B cell (primary cell): ENCODE data around the gene KCNC3. TPM values are rescaled to one million over a fixed set of nuclear protein-coding genes. Genes with fewer than 3 reads are reported as not detected.

Experiments used
- ATAC-seq: fragments of 200-7000 bp; cut with Tn5 transposase; one replicate; pipeline ENCODE4 v1.10.0; 2021; ENCODE audit warnings: low read depth, mild to moderate bottlenecking, moderate number of reproducible peaks, moderate library complexity
- CTCF ChIA-PET: fragments of 350-600 bp; sonication (Branson Sonifier 250); formaldehyde crosslinking; loops from one replicate; lab custom pipeline; 2021; ENCODE audit warnings: antibody characterized with exemption, inconsistent platforms; lab: Charles Lee
- POLR2A ChIA-PET: fragments of 350-600 bp; sonication (Branson Sonifier 250); formaldehyde crosslinking; loops from one replicate; lab custom pipeline; 2021; ENCODE audit warnings: antibody characterized with exemption; lab: Charles Lee
- DNase-seq: peaks from one replicate; pipeline ENCODE4 v3.0.0; 2013
- H2AFZ ChIP-seq: 2 replicates; pipeline ENCODE4 v1.6.1; 2012; ENCODE audit warnings: mild to moderate bottlenecking, low read depth, low read length; ENCODE audit not compliant: insufficient read depth, poor library complexity, severe bottlenecking
- H3K27ac ChIP-seq, 2 donors: 1 replicate in 1 of 2; 2 replicates in 1 of 2; pipeline ENCODE4 v1.5.1; 2012 to 2013; ENCODE audit warnings: low read length in 2 of 2, mild to moderate bottlenecking in 2 of 2, moderate library complexity in 1 of 2
- H3K27me3 ChIP-seq, 4 experiments: fragments of 200-600 bp in 1 of 4; sonication (generic) in 1 of 4; replicated peaks in 1 of 4; 1 replicate in 2 of 4; 2 replicates in 2 of 4; pipeline versions ENCODE4 v1.6.1 to v1.7.0; 2013 to 2016; ENCODE audit warnings: low read length in 3 of 4, mild to moderate bottlenecking in 2 of 4, mixed read lengths in 1 of 4, moderate library complexity in 1 of 4; ENCODE audit not compliant: insufficient read depth in 4 of 4, control insufficient read depth in 3 of 4; ENCODE audit errors: control extremely low read depth in 1 of 4
- H3K36me3 ChIP-seq, 2 experiments: replicated peaks in 1 of 2; 1 replicate in 1 of 2; 2 replicates in 1 of 2; pipeline versions ENCODE4 v1.6.1 to v1.7.1; 2013; ENCODE audit warnings: low read length in 1 of 2; ENCODE audit not compliant: insufficient read depth in 2 of 2, control insufficient read depth in 1 of 2; ENCODE audit errors: control extremely low read depth in 1 of 2, extremely low read depth in 1 of 2
- H3K4me1 ChIP-seq, 2 donors: fragments of 200-600 bp in 1 of 2; sonication (generic) in 1 of 2; 1 replicate in 1 of 2; 2 replicates in 1 of 2; pipeline versions ENCODE4 v1.5.1 to v1.6.1; 2013 to 2017; ENCODE audit warnings: low read length in 2 of 2; ENCODE audit not compliant: control insufficient read depth in 2 of 2, insufficient read depth in 2 of 2
- H3K4me2 ChIP-seq: replicated peaks from 2 replicates; pipeline ENCODE3; 2012; ENCODE audit warnings: mild to moderate bottlenecking, low read depth, low read length; ENCODE audit not compliant: poor library complexity, severe bottlenecking
- H3K4me3 ChIP-seq, 5 experiments: fragments of 200-600 bp in 1 of 5; sonication (generic) in 1 of 5; 1 replicate in 3 of 5; 2 replicates in 2 of 5; pipeline versions ENCODE4 v1.5.1 to v1.7.0; 2011 to 2016; ENCODE audit warnings: low read length in 4 of 5, mild to moderate bottlenecking in 4 of 5, low read depth in 2 of 5, control low read depth in 1 of 5, moderate library complexity in 1 of 5; ENCODE audit not compliant: insufficient read depth in 1 of 5; ENCODE audit errors: control extremely low read depth in 1 of 5, extremely low read depth in 1 of 5
- H3K79me2 ChIP-seq: fragments of 200-600 bp; sonication (generic); one replicate; pipeline ENCODE4 v1.6.0; 2016; ENCODE audit warnings: low read length; ENCODE audit not compliant: control insufficient read depth, insufficient read depth
- H3K9ac ChIP-seq: fragments of 200-600 bp; sonication (generic); 2 replicates; pipeline ENCODE4 v1.6.1; 2017; ENCODE audit warnings: mild to moderate bottlenecking, low read length, moderate library complexity
- H3K9me3 ChIP-seq, 3 donors: one replicate each; pipeline versions ENCODE4 v1.6.1 to v1.7.1; 2013; ENCODE audit warnings: low read length in 2 of 3; ENCODE audit not compliant: control insufficient read depth in 2 of 3, insufficient read depth in 1 of 3; ENCODE audit errors: control extremely low read depth in 1 of 3
- H4K20me1 ChIP-seq: 2 replicates; pipeline ENCODE4 v1.6.0; 2012; ENCODE audit warnings: mild to moderate bottlenecking, low read length; ENCODE audit not compliant: insufficient read depth, control insufficient read depth, poor library complexity, severe bottlenecking
- H3K27ac Mint-ChIP-seq: one replicate; pipeline ENCODE4 v1.8.0; 2021; ENCODE audit warnings: mixed read lengths
- H3K27me3 Mint-ChIP-seq: one replicate; pipeline ENCODE4 v1.8.0; 2021; ENCODE audit warnings: mixed read lengths
- H3K4me1 Mint-ChIP-seq: one replicate; pipeline ENCODE4 v1.8.0; 2021; ENCODE audit warnings: mixed read lengths
- H3K4me3 Mint-ChIP-seq: one replicate; pipeline ENCODE4 v1.8.0; 2021; ENCODE audit warnings: mixed read lengths
- H3K9me3 Mint-ChIP-seq: one replicate; pipeline ENCODE4 v1.8.0; 2022; ENCODE audit warnings: mixed read lengths; ENCODE audit not compliant: insufficient read depth
- EZH2 ChIP-seq: IDR thresholded peaks from 2 replicates; pipeline ENCODE4 v1.6.1; 2012; ENCODE audit warnings: borderline replicate concordance, low read depth, mild to moderate bottlenecking, moderate library complexity, low read length; ENCODE audit not compliant: insufficient read depth, poor library complexity, severe bottlenecking
- WGBS: methylation state at CpG from one replicate; pipeline ENCODE4 v1.1.5; 2013; ENCODE audit warnings: missing lambda C conversion rate; ENCODE audit not compliant: insufficient coverage; 5-methylcytosine and 5-hydroxymethylcytosine counted together
- intact Hi-C: fragments of 100-400 bp; cut with micrococcal nuclease; formaldehyde crosslinking; loops from one replicate; pipeline ENCODE4 v1.10.0; 2022
- polyA plus RNA-seq: library from polyadenylated mRNA; depleted of rRNA; stranded (reverse); fragments of >200 nt; gene quantifications from 2 replicates; pipeline ENCODE4 v1.2.3, GENCODE V29; 2012
- total RNA-seq, 2 donors: library from RNA; stranded (reverse); fragments of 120-200 nt in 1 of 2; gene quantifications; 1 replicate in 1 of 2; 2 replicates in 1 of 2; pipeline versions ENCODE4 v1.2.3 to v1.2.4, GENCODE V29; 2013 to 2022
- TF ChIP-seq, protein P1 (sequence below): fragments of 200-600 bp; IDR thresholded peaks from one replicate; pipeline ENCODE4 v1.8.0; 2022; ENCODE audit warnings: antibody characterized with exemption, mild to moderate bottlenecking

KCNC3 gene
- total and polyA plus RNA-seq, 2 donors (not counting 1 experiment from before 2014, with no cell fraction given): 12.3 to 23.0 TPM

DNA sequence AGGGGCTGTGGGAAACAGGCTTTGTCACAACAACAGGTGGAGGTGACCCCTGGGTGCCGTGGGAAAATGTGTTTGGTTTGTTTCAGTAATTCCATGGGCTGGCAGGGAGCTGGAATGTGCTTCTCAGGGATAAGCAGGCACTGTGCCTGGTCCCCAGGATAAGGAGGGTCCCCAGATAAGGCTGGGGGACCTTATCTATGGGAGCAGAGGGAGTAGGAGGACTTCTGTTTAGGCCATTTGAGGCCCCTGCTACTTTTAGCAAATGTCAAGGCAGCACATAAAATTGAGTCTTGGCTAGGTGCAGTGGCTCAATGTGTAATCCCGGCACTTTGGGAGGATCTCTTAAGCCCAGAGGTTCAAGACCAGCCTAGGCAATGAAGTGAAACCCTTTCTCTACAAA, 59.5 kb downstream of the KCNC3 start:
- intact Hi-C loops: no loop called here
- Histone ChIP-seq H3K4me2 (no peak overlapping the region), H2AFZ (no peak overlapping the region)

DNA sequence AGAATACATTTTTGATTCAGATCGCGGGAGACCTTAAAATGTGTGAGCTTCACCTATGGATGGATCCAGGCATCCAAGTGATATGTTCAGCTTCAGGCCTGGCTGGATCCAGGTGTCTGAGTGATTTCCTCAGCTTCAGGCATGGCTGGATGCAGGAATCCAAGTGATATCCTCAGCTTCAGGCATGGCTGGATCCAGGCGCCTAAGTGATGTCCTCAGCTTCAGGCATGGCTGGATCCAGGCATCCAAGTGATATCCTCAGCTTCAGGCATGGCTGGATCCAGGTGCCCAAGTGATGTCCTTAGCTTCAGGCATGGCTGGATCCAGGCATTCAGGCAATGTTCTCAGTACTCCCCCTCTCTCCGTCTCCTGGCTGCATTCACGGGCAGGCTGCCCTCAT, 60.7 kb downstream of the KCNC3 start:
- WGBS: 98% methylated on average over 3 of the region's 5 CpGs
- CTCF ChIA-PET: interaction anchor here (1.0 kb wide), 1 partner anchor 14 kb away, joined by 3 read pairs; no protein-coding TSS in a partner anchor
- intact Hi-C loops: no loop called here

More for the DNA sequence above, 59.5 kb downstream of the KCNC3 start:
- H3K9ac ChIP-seq: no peak overlapping the region
- peaks cover 0 to 16% (median 0%) of the 10 kb centered on the region in 3 donors for H3K9me3 ChIP-seq
- Mint-ChIP-seq H3K4me1 (no peaks in the 10 kb centered on the region), H3K4me3 (no peak overlapping the region), H3K9me3 (no peaks in the 10 kb centered on the region), H3K27me3 (peaks cover 25% of the 10 kb centered on the region), H3K27ac (no peak overlapping the region)
- DNase-seq: no peak
- peaks cover 0 to 7% (median 0%) of the 10 kb centered on the region in 4 experiments for H3K27me3 ChIP-seq
- no peaks in the 10 kb centered on the region for H3K36me3 ChIP-seq
- no peaks in the 10 kb centered on the region for H3K79me2 ChIP-seq
- no peak for ATAC-seq
- no peak overlapping the region for H3K4me3 ChIP-seq
- CTCF ChIA-PET: no interaction called here
- TF ChIP-seq EZH2: no peak
- TF ChIP-seq, protein P1, sequence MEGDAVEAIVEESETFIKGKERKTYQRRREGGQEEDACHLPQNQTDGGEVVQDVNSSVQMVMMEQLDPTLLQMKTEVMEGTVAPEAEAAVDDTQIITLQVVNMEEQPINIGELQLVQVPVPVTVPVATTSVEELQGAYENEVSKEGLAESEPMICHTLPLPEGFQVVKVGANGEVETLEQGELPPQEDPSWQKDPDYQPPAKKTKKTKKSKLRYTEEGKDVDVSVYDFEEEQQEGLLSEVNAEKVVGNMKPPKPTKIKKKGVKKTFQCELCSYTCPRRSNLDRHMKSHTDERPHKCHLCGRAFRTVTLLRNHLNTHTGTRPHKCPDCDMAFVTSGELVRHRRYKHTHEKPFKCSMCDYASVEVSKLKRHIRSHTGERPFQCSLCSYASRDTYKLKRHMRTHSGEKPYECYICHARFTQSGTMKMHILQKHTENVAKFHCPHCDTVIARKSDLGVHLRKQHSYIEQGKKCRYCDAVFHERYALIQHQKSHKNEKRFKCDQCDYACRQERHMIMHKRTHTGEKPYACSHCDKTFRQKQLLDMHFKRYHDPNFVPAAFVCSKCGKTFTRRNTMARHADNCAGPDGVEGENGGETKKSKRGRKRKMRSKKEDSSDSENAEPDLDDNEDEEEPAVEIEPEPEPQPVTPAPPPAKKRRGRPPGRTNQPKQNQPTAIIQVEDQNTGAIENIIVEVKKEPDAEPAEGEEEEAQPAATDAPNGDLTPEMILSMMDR: no peak
- H3K27ac ChIP-seq: no peak overlapping the region
- WGBS: 62% methylated on average over 2 of the region's 2 CpGs
- no peaks in the 10 kb centered on the region for H3K4me1 ChIP-seq
- no peaks in the 10 kb centered on the region for H4K20me1 ChIP-seq
- POLR2A ChIA-PET: no interaction called here

More for the DNA sequence above, 60.7 kb downstream of the KCNC3 start:
- peaks cover 0 to 18% (median 0%) of the 10 kb centered on the region in 3 donors for H3K9me3 ChIP-seq
- H3K4me2 ChIP-seq: no peak overlapping the region
- H3K4me1 ChIP-seq: no peaks in the 10 kb centered on the region
- Mint-ChIP-seq H3K27me3 (peaks cover 27% of the 10 kb centered on the region), H3K4me3 (no peak overlapping the region), H3K4me1 (no peaks in the 10 kb centered on the region), H3K9me3 (no peaks in the 10 kb centered on the region), H3K27ac (no peak overlapping the region)
- DNase-seq: no peak
- no peaks in the 10 kb centered on the region for H3K79me2 ChIP-seq
- ATAC-seq: no peak
- peaks cover 0 to 7% (median 0%) of the 10 kb centered on the region in 4 experiments for H3K27me3 ChIP-seq
- H3K4me3 ChIP-seq: no peak overlapping the region
- TF ChIP-seq, protein P1: no peak
- TF ChIP-seq EZH2: no peak
- no peak overlapping the region for H2AFZ ChIP-seq
- POLR2A ChIA-PET: no interaction called here
- no peak overlapping the region for H3K9ac ChIP-seq
- H3K27ac ChIP-seq: no peak overlapping the region
- no peaks in the 10 kb centered on the region for H3K36me3 ChIP-seq
- H4K20me1 ChIP-seq: no peaks in the 10 kb centered on the region
